ENCODE measurements around the gene SHF.

SHF gene

DNA sequence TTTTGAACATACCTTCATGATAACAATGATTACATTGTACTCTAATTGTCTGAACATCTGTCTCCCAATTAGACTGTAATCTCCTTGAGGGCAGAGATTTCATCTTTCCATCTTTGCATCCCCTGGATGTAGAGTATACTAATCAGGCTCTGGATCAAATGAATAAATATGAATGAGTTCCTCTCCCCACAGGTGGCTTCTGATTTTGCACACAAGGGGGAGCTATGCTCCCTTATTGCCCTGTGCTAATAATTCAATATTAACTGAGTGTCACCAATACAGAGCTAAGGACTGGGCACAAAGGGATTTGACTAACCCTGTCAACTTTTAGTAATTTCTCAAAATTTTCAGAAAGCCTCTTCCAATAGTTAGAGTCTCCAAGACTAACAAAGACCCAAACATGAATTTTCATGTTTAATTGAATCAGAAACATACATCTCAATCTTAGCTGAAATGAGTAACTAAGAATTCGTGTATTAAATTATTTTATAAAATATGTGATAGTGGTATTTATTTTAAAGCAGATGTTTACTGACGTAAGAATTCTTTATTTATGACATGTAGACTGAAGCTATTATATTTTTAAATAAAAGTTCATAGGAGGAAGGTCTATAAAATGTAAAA lies 61.1 kb downstream of the SHF start:
- no peak for DNase-seq (ENCODE audit: low spot score)

DNA sequence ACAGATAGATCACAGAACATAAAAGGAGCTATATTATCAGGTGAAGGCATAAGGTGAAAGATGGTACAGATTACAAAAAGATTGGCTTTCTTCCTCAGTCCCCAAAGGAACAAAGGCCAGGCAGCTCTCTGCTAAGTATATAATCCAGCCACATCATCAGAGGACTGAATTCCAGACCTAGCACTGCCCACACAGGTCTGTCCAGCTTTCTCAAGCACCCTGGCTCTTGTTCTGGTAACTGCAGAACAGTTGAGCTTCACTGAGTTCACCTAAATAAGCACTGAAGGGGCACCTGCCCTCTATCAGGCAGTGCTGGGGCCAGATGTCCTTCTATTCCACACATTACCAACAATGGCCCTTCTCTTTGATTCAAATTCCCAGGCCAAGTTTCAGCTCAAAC lies 64.4 kb downstream of the SHF start:
- no peak for DNase-seq (ENCODE audit: low spot score)

DNA sequence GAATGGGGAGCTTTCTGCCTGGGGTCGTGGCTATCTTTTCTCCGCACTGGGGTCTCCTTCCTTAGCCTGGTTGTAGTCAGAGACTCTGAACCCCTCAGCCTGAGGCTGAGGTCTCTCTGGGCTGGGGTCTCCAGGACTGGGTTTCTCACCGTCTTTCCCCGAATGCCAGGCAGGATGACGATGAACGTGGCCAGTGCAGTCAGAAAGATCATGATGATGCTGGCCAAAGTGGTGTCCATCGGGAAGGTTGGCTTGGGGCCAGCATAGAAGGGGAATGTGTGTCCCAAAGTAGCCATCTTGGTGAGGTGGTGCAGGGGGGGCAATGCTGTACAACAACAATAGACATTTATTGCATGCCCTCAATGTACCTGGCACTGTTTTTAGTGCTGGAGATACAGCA lies 65.0 kb downstream of the SHF start:
- DNase-seq (ENCODE audit: low spot score): no peak

DNA sequence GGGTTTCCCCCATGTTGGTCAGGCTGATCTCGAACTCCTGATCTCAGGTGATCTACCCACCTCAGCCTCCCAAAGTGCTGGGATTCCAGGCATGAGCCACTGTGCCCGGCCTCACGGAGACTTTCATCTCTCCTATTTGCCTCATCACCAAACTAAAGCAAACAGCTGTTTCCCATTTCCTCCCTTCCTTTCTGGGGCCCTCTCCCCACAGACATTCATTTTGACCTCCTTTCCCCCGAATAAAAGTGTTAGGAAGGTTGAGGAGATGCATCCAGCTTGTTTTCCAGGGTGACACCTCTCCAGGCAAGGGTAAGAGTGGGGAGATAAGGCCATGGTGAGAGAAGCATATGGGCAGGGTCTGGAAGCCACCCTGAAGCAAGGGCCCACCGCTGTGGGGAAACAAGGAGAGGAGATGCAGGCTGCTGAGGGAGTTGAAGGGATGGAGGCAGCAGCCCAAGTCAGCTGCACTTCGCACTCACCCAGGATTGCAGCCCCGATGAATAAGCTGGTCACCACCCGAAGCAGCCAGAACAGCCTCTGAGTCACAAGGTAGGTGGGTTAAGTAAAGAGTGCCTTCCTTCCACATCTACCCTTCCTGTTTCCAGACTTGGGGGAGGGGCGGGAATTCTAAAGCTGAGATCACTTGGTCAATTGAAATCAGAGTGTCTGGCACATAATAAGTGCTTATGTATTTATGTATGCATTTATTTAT lies 65.9 kb downstream of the SHF start:
- DNase-seq (ENCODE audit: low spot score): peak; percentile 84

DNA sequence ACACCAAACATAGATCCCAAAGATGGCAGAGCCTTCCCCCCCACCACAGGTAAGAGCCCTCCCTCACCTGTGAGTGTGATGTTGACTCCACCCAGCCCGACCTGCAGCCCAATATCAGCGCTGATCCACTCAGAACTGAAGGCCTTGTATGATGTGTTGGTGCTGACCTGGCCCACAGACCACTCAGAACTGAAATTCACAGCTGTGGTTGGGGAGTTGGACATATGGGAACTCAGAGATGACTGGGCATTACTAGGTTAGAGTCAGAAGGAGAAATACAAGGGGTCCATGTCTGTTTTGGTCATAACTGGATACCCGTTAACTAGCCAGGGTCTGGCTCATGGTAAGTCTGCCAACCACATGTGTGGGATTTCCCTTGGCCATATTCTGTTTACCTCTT lies 66.7 kb downstream of the SHF start:
- no peak for DNase-seq (ENCODE audit: low spot score)

DNA sequence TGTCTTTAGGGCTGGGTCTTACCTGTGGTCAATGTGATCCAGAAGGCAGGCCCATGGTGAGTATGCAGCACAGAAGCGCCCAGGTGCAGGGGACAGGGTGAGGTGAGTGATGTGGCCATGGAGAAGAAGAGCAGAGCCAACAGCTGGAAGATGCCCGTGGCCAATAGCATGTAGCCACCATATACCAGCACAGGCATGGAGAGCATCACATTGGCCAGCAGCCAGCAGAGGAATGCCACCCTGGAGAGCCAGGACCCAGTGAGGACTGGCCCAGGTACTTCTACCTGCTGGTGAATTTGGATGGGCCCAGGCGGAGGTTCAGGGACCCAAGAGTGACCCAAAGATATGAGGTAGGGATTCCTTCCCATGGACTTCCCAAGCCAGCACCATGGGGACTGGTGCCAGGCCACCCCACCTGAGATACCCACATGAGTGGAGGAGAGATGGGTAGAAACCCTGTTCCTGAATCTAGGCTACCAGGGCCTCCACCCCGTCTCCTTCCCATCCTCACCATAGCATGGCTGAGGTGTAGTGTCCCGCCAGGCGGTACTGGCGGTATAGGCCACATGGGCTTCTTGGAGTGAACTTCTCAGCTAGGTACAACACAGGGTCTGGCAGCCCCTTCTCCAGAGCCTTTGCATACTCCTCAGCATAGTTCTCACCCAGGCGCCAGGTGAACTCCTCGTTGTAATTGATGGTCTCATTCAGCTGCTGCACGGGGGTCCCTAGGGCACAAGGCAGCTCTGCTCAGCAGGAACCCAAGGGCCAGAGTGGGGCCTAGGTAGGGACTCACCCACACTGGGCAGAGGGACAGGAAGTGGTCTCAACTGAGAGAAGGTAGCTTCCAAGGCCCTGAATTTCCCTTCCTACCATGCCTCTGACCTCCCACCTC lies 67.4 kb downstream of the SHF start:
- no peak for DNase-seq (ENCODE audit: low spot score)

DNA sequence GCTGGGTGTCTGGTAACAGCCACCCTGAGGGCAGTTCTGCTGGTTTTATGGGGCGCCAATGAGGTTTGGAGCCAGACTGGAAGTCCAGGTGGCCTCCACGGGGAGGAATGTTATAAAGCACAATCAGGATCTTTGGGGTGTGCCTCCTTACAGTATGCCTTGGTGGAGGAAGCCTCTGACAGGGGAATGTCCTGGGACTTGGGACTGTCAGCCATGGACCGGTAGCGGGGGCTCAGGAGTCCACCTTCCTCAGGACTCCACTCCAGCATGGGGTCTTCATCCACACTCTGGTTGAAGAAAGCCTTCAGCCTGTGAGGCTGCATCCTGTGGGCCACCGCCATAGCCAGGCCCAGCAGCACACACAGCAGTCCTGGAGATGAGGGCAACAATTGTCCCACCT lies 68.8 kb downstream of the SHF start:
- DNase-seq (ENCODE audit: low spot score): no peak

DNA sequence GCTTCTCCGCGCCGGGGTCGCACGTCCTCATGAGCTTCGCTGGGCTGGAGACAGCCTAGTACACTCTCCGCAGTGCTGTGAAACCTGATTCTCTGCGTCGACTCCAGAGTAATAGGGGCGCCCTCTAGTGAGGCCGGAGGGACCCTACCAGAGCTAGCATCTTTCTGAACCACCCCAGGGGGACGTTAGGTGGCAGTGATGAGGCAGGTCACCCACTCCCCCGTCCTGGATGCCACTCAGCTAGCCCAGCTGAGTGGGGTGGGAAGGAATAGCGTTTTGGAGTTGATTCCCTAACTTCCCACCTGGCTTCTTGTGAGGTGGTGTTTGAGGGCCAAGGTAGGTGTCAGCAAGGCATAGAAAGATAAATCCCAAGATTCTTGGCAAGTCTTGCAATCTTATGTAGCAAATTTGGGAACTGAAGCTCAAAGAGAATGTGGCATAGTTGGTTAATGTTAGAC lies 69.6 kb downstream of the SHF start:
- DNase-seq (ENCODE audit: low spot score): peak; percentile 90

DNA sequence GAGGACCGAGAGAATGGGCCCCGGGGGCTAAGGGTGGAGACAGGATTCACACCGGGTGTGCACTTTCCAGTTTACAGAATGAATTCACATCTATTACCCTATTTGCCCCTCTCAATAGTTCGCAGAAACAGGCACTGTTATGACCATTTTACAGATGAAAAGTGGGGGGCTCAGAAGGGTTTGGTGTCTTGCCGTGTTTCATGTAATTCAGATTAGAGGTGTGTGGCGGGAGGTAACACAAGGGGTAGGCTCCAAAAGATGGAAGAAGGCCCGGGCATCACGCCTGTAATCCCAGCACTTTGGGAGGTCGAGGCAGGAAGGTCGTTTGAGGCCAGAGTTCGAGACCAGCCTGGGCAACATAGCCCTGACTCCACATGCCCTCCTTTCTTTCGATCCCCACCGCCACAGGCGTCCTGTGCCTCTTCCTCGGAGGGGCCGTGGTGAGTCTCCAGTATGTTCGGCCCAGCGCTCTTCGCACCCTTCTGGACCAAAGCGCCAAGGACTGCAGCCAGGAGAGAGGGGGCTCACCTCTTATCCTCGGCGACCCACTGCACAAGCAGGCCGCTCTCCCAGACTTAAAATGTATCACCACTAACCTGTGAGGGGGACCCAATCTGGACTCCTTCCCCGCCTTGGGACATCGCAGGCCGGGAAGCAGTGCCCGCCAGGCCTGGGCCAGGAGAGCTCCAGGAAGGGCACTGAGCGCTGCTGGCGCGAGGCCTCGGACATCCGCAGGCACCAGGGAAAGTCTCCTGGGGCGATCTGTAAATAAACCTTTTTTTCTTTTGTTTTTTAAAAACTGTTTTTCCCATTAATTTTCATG lies 70.2 kb downstream of the SHF start:
- no peak for DNase-seq (ENCODE audit: low spot score)
